HG03457 (cell line): ENCODE measurements around the gene ZNF419.
"Not testable (repeated sequence)": the region's sequence is repeated elsewhere in the genome, so short reads cannot be mapped to it uniquely, and the experiment has no call there.

ENCODE experiments used
- ATAC-seq: cut with Tn5 transposase; IDR thresholded peaks from one replicate; pipeline ENCODE4 v1.9.1; 2021; ENCODE audit warnings: moderate number of reproducible peaks; ENCODE audit not compliant: unreplicated experiment

The ZNF419 gene

DNA sequence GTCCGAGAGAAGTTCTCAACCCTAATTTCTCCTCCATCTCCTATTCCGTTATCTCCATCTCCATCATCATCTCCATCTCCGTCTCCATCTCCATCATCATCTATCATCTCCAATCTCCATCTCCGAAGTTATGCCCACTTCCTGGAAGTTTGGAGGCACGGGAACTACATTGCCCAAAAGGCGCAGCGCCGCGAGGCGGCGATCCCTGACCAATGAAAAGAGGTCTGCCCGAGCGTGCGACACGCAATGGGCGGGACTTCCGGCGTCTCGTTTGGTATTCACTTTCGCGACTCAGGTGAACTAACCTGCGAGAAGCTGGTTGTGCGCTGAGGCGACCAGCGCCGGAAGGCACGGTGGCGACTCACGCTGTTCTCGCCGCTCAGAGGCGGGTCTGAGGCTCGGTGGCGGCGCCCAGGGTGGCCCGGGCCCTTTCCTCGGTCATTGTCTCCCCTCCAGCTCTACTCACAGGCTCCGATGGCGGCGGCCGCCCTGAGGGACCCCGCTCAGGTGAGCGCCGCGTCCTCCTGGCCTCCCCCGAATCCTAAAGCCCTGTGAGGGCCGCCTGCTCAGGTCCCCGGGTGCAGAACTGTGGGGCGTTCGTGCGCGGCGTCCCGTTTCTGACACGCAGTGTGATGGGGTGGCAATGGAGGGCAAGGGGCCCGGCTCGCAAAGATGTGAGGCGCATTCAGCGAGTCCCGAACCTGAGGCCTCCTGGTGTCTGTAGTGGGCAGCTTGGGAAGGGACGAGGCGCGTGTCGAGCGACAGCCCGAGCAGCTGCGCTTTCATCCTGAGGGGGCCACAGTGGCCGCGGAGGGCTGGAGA lies at the start of gene ZNF419:
TSS of gene ZNF419 (plus strand) at position 274 of the 822 bp plus-strand sequence. CDS start at position 475, 201 bp downstream.
- peak; percentile 83 for ATAC-seq

DNA sequence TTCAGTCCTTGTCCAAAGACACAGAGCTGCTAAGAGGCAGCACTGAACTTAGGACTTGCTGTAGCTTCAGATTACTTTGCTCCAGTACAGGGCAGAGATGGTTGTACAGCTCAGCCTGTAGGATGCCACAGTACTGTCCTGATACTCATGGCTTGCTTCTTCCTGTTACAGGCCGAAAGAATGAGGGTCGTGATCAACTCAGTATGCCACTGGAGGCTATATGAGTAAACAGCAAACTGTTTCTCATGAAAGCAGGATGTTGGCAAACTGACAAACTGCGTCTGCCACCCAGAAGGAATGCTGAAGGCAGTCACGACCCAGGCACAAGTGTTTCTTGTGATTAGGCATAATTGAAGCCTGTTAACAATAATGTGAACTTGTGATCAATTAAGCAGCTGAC lies 49.6 kb upstream of the ZNF419 start:
- no peak for ATAC-seq

DNA sequence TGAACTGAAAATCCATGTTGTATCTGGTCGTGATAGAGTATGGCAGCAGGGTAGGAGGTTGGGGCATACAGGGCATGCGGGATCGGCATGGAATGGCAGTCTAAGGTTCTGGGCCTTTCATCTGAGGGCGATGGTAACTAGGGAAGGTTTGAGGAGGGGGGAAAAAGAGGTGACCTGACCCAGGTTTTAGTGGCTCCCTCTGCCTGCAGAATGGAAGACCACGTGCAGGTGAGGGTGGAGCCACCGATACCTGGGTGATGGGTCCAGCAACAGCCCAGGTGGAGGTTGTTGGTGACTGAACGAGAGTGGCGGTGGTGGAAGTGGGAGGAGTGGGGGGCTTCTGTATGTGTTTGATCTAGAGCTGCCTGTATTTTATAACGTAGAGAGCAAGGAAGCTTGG lies 48.6 kb upstream of the ZNF419 start:
- ATAC-seq = no peak

DNA sequence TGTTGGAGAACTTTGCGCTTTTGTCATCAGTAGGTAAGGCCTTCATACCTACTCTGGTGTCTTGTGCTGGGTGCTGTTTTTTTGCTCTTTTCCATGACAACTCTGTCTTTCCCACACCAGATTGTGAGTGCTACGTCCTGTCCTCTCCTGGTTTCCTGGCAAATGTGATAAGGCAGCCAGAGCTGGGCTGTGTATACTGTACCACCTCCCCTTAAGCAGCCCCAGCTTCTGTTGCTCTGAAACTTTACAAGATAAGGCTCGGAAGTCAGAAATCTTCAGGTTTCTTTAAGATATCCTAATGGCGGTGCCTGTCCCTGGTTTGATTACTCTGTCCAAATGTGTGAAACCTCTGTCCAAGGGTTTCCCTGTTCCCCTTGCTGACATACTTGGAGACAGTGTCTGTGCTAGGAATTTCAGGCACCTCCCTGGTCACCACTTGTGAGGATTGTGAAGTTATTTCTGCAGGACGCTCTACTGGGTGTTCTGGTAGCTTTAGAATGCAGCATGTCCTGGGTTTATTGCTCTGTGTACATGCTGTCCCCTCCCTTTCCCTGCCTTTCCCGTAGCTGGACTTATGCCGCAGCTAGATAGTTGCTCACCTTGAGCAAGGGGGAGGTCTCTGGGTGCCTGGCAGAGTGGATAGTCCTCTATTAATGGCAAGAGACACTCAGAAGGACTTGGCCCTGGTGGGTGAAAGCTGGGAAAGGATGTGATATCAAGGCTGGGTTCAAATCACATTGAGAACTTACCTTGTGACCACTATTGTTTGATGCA lies 45.4 kb upstream of the ZNF419 start:
- no peak for ATAC-seq

DNA sequence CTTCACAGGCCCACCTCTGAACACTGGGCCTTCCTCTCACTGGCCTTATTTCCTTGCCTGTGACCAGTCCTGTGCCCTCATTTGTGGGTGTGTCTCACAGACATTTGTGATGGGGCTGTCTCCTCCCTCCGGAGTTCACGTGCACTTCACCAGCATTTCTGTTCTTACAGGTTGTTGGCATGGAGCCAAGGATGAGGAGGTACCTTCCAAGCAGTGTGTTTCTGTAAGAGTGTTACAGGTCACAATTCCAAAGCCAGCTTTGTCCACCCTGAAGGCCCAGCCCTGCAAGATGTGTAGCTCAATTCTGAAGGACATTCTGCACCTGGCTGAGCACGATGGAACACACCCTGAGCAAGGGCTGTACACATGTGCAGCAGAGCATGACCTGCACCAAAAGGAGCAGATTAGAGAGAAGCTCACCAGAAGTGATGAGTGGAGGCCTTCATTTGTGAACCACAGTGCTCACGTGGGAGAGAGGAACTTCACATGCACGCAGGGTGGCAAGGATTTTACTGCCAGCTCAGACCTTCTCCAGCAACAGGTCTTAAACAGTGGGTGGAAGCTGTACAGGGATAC lies 44.3 kb upstream of the ZNF419 start:
- no peak for ATAC-seq

DNA sequence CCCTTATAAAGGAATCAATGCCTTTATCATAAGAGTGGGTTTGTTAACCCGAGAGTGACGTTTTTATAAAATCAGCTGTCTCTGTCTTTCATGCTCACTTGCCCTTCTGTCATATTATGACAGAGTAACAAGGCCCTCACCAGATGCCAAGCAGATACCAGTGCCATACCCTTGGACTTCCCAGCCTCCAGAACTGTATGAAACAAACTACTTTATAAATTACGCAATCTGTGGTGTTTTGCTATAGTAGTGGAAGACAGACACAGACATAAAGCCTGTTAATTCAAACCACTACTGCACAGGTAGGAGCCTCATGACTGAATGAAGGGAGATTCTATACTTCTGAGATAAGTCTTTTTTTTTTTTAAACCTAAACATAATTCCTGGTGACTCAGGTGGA lies 35.2 kb upstream of the ZNF419 start:
- no peak for ATAC-seq

DNA sequence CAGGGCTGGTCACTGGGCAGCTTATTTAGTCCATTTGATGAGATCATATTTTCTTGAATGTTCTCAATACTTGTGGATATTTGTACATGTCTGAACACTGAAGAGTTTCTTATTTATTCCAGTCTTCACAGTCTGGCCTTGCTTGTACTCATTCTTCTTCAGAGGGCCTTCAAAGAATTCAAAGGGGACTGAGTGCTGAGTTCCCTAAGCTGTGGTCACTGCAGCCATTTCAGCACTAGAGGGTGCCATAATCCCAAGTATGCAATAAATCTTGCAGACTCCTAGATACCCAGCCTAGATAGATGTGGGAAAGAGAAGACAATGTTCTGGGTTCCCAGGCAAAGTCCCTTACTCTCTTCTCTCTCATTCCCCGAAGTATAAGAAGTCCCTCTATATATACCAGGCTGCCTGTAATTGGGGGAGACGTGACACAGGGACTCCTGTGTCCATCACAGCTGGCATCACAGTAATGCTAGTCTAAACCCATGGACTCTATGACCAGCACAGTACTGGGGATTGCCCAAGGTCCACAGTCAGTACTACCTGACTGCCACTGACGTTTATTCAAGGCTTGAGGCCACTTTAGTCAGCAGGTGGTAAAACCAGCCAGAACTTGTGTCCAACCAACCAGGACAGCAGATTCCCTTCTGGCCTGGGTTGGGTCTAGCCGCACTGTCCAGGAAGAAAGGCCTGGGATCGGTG lies 21.7 kb upstream of the ZNF419 start:
- no peak for ATAC-seq

DNA sequence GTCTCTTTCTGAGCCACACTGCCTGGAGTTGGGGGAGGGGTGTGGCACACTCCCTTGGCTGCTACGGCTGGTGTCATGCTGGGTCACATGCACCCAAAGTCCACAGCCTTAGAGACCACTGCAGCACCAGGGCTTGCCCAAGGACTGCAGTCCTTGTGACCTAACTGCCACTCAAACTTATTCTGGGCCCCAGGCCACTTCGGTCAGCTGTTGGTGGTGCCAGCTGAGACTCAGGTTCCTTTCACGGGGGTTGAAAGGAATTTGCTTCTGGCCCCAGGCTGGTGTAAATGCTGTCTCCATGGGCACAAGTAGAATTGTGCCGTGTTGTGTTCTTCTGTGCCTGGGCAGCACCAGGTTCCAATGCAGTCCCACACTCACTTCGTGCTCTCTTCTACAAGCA lies 21.1 kb upstream of the ZNF419 start:
- no peak for ATAC-seq

DNA sequence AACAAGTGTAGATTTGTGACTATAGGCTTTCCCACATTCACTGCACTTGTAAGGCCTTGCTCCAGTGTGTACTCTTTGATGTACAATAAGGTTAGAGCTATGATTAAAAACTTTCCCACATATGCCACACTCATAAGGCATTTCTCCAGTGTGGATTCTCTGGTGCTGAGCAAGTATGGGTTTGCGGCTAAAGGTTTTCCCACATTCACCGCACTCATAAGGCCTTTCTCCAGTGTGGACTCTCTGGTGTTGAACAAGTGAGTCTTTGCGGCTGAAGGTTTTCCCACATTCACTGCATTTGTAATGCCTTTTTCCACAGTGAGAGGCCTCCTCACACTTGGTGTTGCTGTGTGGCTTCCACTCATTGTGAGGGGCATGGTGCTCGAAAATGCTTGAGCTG lies 13.9 kb upstream of the ZNF419 start:
- no peak for ATAC-seq

DNA sequence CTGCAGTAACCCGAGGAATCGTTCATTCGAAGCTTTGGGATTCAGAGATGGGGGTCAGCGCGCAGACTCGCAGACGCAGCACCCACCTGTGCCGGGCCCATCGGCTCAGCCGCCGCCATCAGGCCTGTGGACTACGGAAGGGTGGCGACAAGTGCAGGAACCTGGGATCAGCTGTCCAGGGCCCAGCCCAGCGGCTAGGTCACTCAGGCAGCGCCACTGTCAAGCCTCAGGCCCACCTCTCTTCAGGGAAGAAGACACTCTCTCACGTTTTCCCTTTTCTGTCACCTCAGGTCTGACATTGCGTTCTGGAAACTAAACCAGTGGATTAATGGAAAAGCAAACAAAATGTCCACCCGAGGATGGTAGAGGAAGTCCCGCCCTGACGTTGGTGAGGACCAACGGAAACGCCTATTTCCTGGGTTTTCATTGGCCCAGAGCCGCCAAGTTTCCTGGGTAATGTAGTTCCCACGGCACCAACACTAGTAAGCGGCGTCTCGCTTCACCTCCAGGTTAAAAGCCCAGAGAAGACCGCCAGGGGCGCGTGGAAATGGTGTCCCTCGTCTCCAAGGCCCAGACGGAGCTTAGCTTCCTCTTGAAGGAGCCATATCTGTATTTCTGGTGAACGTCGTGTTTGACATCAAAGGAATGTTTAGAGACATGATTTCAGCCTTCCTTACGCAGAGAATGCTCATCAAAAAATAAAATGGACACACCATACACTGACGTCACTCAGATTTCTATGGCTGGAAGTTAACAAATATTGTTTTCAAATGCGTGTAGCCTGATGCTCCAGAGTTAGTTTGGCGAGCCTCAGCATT lies 10.2 kb upstream of the ZNF419 start, which contains the start of gene ZNF772:
TSS of gene ZNF772 (minus strand) at position 376 of the 818 bp plus-strand sequence. CDS start at position 119, 257 bp downstream.
- peak; percentile 74 for ATAC-seq

DNA sequence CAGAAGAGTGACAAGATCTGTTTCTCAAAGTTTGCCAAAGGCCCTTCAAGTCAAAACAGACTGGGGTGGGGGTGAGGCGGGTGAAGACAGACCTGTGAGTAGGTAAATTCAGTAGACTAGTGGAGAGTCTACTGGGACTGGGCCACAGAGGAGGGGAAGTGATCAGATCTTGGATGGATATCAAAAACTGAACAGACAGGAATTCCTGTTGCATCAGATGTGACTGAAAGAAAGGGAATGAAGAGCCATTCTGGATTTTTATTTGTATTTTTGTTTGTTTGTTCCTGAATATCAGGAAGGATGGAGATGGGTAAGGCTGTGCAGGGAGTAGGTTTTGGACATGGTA lies 722 bp downstream of the ZNF419 start:
- not testable (repeated sequence) for ATAC-seq

DNA sequence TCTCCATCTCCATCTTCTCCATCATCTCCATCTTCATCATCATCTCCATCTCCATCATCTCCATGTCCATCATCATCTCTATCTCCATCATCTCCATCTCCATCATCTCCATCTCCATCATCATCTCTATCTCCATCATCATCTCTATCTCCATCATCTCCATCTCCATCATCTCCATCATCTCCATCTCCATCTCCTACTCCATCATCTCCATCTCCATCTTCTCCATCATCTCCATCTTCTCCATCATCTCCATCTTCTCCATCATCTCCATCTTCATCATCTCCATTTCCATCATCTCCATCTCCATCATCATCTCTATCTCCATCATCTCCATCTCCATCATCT lies 11.8 kb downstream of the ZNF419 start:
- not testable (repeated sequence) for ATAC-seq

DNA sequence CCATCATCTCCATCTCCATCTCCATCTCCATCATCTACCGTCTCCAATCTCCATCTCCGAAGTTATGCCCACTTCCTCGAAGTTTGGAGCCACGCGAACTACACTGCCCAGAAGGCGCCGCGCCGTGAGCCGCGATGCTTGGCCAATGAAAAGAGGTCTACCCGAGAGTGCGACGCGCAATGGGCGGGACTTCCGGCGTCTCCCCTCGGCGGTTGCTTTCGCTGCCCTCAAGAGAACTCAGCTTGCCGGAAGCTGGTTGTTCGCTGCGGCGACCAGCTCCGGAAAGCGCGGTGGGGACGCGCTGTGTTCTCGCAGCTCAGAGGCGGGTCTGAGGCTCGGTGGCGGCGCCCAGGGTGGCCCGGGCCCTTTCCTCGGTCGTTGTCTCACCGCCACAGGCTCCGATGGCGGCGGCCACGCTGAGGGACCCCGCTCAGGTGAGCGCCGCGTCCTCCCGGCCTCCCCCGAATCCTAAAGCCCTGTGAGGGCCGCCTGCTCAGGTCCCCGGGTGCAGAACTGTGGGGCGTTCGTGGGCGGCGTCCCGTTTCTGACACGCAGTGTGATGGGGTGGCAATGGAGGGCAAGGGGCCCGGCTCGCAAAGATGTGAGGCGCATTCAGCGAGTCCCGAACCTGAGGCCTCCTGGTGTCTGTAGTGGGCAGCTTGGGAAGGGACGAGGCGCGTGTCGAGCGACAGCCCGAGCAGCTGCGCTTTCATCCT lies 12.3 kb downstream of the ZNF419 start, which contains the start of gene ZNF773:
TSS of gene ZNF773 (plus strand) at position 259 of the 716 bp plus-strand sequence. CDS start at position 402, 143 bp downstream.
- peak; percentile 94 for ATAC-seq

DNA sequence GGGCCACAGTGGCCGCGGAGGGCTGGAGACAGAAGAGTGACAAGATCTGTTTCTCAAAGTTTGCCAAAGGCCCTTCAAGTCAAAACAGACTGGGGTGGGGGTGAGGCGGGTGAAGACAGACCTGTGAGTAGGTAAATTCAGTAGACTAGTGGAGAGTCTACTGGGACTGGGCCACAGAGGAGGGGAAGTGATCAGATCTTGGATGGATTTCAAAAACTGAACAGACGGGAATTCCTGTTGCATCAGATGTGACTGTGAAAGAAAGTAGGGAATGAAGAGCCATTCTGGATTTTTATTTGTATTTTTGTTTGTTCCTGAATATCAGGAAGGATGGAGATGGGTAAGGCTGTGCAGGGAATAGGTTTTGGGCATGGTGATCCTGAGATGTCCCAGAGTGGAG lies 12.8 kb downstream of the ZNF419 start:
- not testable (repeated sequence) for ATAC-seq

DNA sequence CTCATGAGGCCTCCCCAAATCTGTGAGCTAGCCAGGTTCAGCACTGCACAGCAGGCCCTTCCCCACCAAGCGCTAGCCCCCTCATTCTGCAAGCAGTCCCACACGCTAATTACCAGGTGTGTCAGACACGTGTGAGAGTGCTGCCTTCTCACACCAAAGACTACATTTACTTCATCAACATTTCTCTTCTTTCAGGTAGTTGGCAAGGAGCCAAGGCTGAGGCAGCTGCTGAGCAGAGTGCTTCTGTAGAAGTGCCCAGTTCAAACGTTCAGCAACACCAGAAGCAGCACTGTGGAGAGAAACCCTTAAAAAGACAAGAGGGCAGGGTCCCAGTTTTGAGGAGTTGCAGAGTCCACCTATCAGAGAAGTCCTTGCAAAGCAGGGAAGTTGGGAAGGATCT lies 18.6 kb downstream of the ZNF419 start:
- no peak for ATAC-seq

DNA sequence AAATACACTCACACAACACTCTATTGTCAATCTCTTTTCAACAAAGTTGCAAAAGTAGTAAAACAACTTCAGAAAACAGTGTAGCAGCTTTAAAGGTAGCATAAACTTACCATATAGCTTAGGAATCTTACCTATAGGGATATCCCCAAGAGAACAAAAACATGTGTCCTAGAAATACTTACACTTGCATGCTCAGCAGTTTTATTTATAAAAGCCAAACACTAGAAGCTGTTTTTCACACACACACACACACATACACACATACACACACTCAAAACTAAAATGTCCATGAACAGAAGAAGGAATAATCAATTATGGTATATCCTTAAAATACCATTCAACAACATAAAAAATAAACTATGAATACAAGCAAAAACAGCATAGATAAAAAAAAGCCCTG lies 23.9 kb downstream of the ZNF419 start:
- ATAC-seq = no peak

DNA sequence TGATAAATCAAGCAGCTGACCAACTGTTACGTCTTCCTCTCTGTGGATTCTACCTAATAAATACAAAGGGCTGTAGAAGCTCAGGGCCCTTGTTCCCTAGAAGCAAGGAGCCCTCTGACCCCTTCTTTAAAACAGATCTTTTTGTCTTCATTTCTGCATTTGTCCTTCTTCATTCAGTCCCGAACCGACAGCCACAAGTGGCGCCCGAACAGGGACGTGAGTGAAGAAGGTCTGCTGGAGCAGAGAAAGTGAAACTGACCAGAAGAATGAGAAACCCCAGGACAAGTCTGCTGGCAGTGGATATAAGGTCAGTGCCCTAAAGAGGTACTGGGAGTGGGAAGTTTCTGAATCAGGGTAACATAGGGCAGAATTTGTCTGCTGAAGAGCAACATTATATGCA lies 25.3 kb downstream of the ZNF419 start:
- ATAC-seq = no peak

DNA sequence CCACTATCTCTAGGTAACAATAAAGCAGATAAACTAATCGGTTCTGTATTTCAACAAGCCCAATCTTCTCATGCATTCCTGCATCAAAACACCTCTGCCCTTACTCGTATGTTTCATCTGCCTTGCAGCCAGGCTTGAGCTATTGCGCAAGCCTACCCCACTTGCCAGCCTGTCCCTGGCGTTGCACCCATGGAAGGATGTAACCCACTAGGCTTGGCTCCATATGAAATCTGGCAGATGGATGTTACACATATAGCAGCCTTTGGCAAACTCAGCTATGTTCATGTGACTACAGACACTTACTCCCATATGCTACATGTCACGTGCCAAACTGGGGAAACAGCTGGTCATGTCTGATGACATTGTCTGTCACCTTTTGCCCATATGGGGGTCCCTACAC lies 27.7 kb downstream of the ZNF419 start:
- no peak for ATAC-seq

DNA sequence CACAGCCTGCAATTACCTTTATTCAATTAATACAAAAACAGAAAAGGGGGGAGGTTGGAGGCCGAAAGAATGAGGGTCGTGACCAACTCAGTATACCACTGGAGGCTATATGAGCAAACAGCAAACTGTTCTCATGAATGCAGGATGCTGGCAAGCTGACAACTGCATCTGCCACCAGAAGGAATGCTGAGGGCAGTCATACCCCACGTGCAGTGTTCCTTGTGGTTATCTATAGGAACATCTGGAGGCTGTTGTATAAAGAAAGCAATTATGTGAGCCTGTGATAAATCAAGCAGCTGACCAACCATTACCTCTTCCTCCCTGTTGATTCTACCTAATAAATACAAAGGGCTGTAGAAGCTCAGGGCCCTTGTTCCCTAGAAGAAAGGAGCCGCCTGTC lies 30.5 kb downstream of the ZNF419 start:
- ATAC-seq = not testable (repeated sequence)
